Measurements from ENCODE around the gene FBXW7.

The FBXW7 gene

DNA sequence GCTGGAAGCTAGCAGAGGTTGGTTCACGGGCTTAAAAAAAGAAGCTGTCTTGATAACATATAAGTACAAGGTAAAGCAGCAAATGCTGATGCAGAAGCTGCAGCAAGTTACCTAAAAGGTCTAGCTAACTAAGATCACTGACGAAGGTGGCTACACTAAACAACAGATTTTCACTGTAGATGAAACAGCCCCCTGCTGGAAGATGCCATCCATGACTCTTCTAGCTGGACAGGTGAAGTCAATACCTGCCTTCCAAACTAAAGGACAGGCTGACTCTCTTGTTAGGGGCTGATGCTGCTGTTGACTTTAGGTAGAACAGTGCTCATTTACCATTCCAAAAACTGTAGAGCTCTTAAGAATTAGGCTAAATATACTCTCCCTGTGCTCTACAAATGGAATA lies 99.5 kb downstream of the FBXW7 start:
- Histone ChIP-seq H3K4me1 (ENCODE audit: control insufficient read depth, insufficient read depth, low read length) (peaks cover 4% of the 10 kb centered on the region), H3K4me2 (ENCODE audit: low read length) (no peak overlapping the region), H3K9me3 (replicated peaks; ENCODE audit: low read length) (no peaks in the 10 kb centered on the region), H3K4me3 (ENCODE audit: low read length) (no peak overlapping the region), H3K36me3 (ENCODE audit: insufficient read depth, low read length) (no peaks in the 10 kb centered on the region), H3K27me3 (ENCODE audit: control insufficient read depth, insufficient read depth, low read length) (no peaks in the 10 kb centered on the region), H3K9ac (ENCODE audit: low read depth, low read length) (no peak overlapping the region)

DNA sequence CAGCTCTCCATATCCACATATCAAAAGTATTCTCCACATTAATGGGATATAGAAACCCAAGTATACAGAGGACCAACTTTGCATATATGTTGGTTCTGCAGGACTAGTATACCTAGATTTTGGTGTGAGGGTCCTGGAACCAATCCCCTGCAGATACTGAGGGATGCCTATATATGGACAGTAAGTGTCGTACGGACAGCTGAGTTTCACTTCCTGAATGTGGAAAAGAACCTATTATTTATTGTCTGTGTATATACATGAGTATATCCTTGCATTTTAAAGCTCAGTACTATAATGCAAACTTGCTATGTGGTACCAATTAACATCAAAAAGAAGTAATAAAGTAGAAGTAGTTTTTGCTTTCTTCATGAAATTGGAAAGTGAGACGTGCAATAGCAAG lies 101.9 kb downstream of the FBXW7 start:
- no peaks in the 10 kb centered on the region for H3K4me1 ChIP-seq (ENCODE audit: control insufficient read depth, insufficient read depth, low read length)
- H3K27me3 ChIP-seq (ENCODE audit: control insufficient read depth, insufficient read depth, low read length), result no peaks in the 10 kb centered on the region
- no peaks in the 10 kb centered on the region for H3K9me3 ChIP-seq (replicated peaks; ENCODE audit: low read length)
- no peaks in the 10 kb centered on the region for H3K36me3 ChIP-seq (ENCODE audit: insufficient read depth, low read length)
- no peak overlapping the region for H3K4me2 ChIP-seq (ENCODE audit: low read length)
- no peak overlapping the region for H3K4me3 ChIP-seq (ENCODE audit: low read length)
- H3K9ac ChIP-seq (ENCODE audit: low read depth, low read length), result no peak overlapping the region

DNA sequence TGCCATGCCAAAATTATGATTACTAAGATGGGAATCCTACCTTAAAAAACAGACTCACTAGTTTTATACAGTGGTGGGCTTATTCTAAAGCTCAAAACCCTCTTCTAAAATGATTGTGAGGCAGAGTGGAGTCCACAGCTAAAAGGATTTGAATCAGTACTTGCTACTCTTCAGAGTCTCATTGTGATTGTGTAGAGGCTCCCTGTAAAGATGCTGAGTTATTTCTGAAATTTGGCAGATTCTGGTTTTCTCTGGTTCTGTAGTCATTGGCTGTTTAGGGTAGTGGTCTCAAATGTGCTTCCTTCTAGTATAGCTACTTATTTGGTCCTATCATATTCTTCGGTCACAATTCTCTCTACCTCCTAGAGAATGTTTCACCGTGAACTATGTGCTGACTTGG lies 104.1 kb downstream of the FBXW7 start:
- no peaks in the 10 kb centered on the region for H3K36me3 ChIP-seq (ENCODE audit: insufficient read depth, low read length)
- H3K27me3 ChIP-seq (ENCODE audit: control insufficient read depth, insufficient read depth, low read length), result no peaks in the 10 kb centered on the region
- no peaks in the 10 kb centered on the region for H3K9me3 ChIP-seq (replicated peaks; ENCODE audit: low read length)
- no peaks in the 10 kb centered on the region for H3K4me1 ChIP-seq (ENCODE audit: control insufficient read depth, insufficient read depth, low read length)
- H3K4me2 ChIP-seq (ENCODE audit: low read length), result no peak overlapping the region
- no peak overlapping the region for H3K4me3 ChIP-seq (ENCODE audit: low read length)
- H3K9ac ChIP-seq (ENCODE audit: low read depth, low read length), result no peak overlapping the region

DNA sequence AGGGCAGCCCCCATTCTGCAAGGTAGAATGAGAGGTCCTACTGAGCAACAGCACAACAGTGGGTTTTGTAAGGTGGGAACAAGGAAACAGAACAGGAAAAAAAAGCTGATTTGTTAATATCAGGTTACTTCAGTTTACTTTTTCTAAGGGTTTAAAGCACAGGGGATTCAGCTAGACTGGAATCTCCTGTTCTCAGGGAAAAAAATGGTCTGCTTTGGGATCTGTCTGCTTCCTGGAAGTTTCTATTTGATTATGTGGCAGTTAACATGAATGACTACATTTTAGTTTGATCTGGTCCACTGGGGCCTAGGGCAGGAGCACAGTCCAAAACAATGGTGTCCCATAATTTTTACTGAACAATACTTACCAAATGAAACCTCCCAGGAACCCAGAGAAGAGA lies 104.6 kb downstream of the FBXW7 start:
- H3K9ac ChIP-seq (ENCODE audit: low read depth, low read length), result no peak overlapping the region
- H3K27me3 ChIP-seq (ENCODE audit: control insufficient read depth, insufficient read depth, low read length), result no peaks in the 10 kb centered on the region
- H3K4me2 ChIP-seq (ENCODE audit: low read length), result no peak overlapping the region
- H3K36me3 ChIP-seq (ENCODE audit: insufficient read depth, low read length), result no peaks in the 10 kb centered on the region
- H3K9me3 ChIP-seq (replicated peaks; ENCODE audit: low read length), result no peaks in the 10 kb centered on the region
- no peaks in the 10 kb centered on the region for H3K4me1 ChIP-seq (ENCODE audit: control insufficient read depth, insufficient read depth, low read length)
- H3K4me3 ChIP-seq (ENCODE audit: low read length), result no peak overlapping the region

DNA sequence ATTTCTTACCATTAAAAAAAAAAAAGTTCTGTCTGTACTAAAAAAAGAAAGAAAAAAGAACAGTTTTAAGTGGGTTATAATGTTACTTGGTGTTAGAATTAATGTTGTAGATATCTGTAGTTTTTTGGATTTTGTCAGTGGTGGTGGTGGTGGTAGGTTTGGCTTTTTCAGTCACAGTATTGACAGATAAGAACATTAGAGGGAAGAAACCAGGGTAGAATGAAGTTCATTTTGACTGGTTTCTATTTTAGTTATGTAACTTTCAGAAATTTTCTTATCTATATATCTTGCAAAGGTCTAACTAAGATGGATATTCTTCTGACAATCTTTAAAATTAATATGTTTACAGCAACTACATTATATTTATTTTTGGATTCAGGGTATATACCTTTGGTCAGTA lies 105.4 kb downstream of the FBXW7 start:
- Histone ChIP-seq H3K9ac (ENCODE audit: low read depth, low read length) (no peak overlapping the region), H3K4me1 (ENCODE audit: control insufficient read depth, insufficient read depth, low read length) (no peaks in the 10 kb centered on the region)

DNA sequence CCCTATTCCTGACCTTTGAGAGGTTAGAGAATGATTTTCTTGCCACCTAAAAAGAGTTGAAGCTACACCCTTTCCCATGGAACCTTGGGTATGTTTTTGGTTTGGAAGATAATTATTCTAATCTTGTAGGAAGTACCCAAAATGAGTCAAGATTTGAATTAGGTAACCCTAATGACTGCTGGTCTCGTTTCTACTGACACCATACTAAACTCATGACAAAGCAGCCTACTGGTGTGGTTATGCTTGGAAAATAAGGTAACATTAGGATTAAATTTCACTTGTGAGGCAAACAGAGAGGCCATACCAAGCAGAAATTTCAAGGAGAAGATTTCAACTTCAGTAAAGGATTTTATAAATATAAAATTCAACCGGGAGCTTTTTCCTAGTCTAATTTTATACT lies 107.9 kb downstream of the FBXW7 start:
- Histone ChIP-seq H3K4me1 (ENCODE audit: control insufficient read depth, insufficient read depth, low read length) (peaks cover 5% of the 10 kb centered on the region), H3K4me2 (ENCODE audit: low read length) (no peak overlapping the region), H3K9ac (ENCODE audit: low read depth, low read length) (no peak overlapping the region), H3K36me3 (ENCODE audit: insufficient read depth, low read length) (no peaks in the 10 kb centered on the region), H3K9me3 (replicated peaks; ENCODE audit: low read length) (no peaks in the 10 kb centered on the region), H3K4me3 (ENCODE audit: low read length) (no peak overlapping the region), H3K27me3 (ENCODE audit: control insufficient read depth, insufficient read depth, low read length) (no peaks in the 10 kb centered on the region)

More for the DNA sequence above, 105.4 kb downstream of the FBXW7 start:
- no peak overlapping the region for H3K4me2 ChIP-seq (ENCODE audit: low read length)
- H3K36me3 ChIP-seq (ENCODE audit: insufficient read depth, low read length), result no peaks in the 10 kb centered on the region
- H3K4me3 ChIP-seq (ENCODE audit: low read length), result no peak overlapping the region
- H3K27me3 ChIP-seq (ENCODE audit: control insufficient read depth, insufficient read depth, low read length), result no peaks in the 10 kb centered on the region
- no peaks in the 10 kb centered on the region for H3K9me3 ChIP-seq (replicated peaks; ENCODE audit: low read length)

DNA sequence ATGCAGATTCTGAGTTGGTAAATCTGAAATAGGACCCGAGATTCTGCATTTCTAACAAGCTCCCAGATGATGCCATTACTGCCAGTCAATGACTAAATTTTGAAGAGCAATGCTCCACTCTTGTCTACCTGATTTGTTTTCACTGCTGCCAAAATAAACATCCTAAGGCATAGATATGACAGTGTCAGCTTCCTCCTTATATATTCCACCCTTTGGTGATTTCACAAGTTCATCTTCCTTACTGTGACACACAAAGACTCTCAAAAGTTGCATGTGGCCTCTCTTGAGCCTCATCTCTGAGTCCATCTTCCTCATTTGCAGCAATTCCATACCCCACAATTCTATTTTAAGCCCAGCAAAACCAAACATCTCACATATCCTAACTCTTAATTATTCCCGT lies 110.9 kb downstream of the FBXW7 start:
- no peak overlapping the region for H3K4me2 ChIP-seq (ENCODE audit: low read length)
- no peaks in the 10 kb centered on the region for H3K27me3 ChIP-seq (ENCODE audit: control insufficient read depth, insufficient read depth, low read length)
- H3K9ac ChIP-seq (ENCODE audit: low read depth, low read length), result no peak overlapping the region
- H3K36me3 ChIP-seq (ENCODE audit: insufficient read depth, low read length), result no peaks in the 10 kb centered on the region
- H3K4me1 ChIP-seq (ENCODE audit: control insufficient read depth, insufficient read depth, low read length), result peaks cover 8% of the 10 kb centered on the region
- H3K4me3 ChIP-seq (ENCODE audit: low read length), result no peak overlapping the region
- H3K9me3 ChIP-seq (replicated peaks; ENCODE audit: low read length), result no peaks in the 10 kb centered on the region

DNA sequence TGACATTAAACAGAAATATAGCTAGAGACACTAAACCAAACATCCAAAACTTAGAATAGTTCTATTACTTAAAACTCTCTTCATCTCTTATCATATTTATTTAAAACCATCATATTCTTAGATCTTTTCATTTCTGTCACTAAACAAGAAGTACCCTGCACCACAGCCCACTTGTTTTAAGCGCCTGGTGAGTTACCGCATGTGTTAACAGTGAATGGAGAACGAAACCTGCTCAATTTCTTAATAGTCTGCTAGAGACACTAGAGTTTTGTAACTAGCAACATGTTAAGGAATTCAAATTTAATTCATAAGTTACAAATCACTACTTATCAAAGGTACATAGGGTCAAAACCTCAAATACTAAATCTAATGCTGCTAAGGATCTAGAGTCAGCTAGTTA lies 111.5 kb downstream of the FBXW7 start:
- Histone ChIP-seq H3K4me2 (ENCODE audit: low read length) (no peak overlapping the region), H3K9me3 (replicated peaks; ENCODE audit: low read length) (no peaks in the 10 kb centered on the region), H3K27me3 (ENCODE audit: control insufficient read depth, insufficient read depth, low read length) (no peaks in the 10 kb centered on the region), H3K36me3 (ENCODE audit: insufficient read depth, low read length) (no peaks in the 10 kb centered on the region), H3K4me1 (ENCODE audit: control insufficient read depth, insufficient read depth, low read length) (peaks cover 8% of the 10 kb centered on the region), H3K4me3 (ENCODE audit: low read length) (no peak overlapping the region), H3K9ac (ENCODE audit: low read depth, low read length) (no peak overlapping the region)

DNA sequence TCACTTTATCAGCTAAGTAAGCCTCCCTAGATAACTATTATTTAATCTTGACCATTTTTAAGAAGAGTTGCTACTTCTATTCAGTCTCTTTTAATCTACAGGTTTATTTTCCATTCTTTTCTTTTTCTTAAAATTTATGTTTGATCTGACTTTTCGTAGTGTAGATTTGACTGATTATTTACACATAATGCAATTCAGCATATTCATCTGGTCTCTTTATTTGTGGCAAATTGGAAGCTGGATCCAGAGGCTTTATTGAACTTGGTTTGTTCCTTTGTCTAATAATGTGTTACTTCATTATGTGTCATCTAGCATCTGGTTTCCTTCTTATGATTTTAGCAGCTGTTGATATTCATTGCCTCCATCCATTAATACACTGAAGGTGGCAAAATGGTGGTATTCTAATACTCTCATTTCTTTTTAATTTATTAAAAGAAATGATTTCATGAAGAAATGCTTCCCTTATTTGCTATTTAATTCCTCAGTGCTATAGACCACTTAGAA lies 113.0 kb downstream of the FBXW7 start:
- Histone ChIP-seq H3K4me1 (ENCODE audit: control insufficient read depth, insufficient read depth, low read length) (peaks cover 8% of the 10 kb centered on the region), H3K9me3 (replicated peaks; ENCODE audit: low read length) (no peaks in the 10 kb centered on the region), H3K9ac (ENCODE audit: low read depth, low read length) (no peak overlapping the region), H3K4me3 (ENCODE audit: low read length) (no peak overlapping the region), H3K36me3 (ENCODE audit: insufficient read depth, low read length) (no peaks in the 10 kb centered on the region), H3K27me3 (ENCODE audit: control insufficient read depth, insufficient read depth, low read length) (no peaks in the 10 kb centered on the region), H3K4me2 (ENCODE audit: low read length) (no peak overlapping the region)

DNA sequence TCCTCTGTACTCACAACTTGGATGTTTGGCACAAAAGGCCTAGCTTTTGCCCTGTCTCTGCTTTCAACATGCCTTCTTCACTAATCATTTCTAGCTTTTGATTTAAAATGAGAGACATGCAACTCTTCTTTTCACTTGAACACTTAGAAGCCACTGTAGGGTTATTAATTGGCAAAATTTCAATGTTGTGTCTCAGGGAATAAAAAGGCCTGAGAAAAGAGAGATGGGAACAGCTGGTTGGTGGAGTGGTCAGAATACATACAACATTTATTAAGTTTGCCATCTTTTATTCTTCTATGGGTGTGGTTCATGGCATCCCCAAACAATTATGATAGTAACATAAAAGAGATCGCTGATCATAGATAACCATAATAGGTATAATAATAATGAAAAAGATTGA lies 114.3 kb downstream of the FBXW7 start:
- Histone ChIP-seq H3K4me1 (ENCODE audit: control insufficient read depth, insufficient read depth, low read length) (peaks cover 9% of the 10 kb centered on the region), H3K9ac (ENCODE audit: low read depth, low read length) (no peak overlapping the region), H3K9me3 (replicated peaks; ENCODE audit: low read length) (no peaks in the 10 kb centered on the region), H3K36me3 (ENCODE audit: insufficient read depth, low read length) (no peaks in the 10 kb centered on the region), H3K4me3 (ENCODE audit: low read length) (no peak overlapping the region), H3K4me2 (ENCODE audit: low read length) (no peak overlapping the region), H3K27me3 (ENCODE audit: control insufficient read depth, insufficient read depth, low read length) (no peaks in the 10 kb centered on the region)

DNA sequence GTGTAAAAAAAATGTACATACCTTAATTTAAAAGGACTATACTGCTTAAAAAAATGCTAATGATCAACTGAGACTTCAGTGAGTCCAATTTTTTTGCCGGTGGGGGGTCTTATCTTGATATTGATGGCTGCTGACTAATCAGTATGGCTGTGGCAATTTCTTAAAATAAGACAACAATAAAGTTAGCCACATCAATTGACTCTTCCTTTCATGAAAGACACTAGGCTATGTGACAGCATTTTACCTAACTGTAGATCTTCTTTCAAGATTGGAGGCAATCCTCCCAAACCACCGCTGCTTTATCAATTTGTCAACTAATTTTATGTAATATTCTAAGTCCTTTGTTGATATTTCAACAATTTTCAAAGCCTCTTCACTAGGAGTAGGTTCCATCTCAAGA lies 116.1 kb downstream of the FBXW7 start:
- H3K36me3 ChIP-seq (ENCODE audit: insufficient read depth, low read length), result no peaks in the 10 kb centered on the region
- H3K9me3 ChIP-seq (replicated peaks; ENCODE audit: low read length), result no peaks in the 10 kb centered on the region
- H3K4me1 ChIP-seq (ENCODE audit: control insufficient read depth, insufficient read depth, low read length), result peaks cover 21% of the 10 kb centered on the region
- H3K9ac ChIP-seq (ENCODE audit: low read depth, low read length), result no peak overlapping the region
- H3K4me2 ChIP-seq (ENCODE audit: low read length), result no peak overlapping the region
- no peak overlapping the region for H3K4me3 ChIP-seq (ENCODE audit: low read length)
- no peaks in the 10 kb centered on the region for H3K27me3 ChIP-seq (ENCODE audit: control insufficient read depth, insufficient read depth, low read length)

DNA sequence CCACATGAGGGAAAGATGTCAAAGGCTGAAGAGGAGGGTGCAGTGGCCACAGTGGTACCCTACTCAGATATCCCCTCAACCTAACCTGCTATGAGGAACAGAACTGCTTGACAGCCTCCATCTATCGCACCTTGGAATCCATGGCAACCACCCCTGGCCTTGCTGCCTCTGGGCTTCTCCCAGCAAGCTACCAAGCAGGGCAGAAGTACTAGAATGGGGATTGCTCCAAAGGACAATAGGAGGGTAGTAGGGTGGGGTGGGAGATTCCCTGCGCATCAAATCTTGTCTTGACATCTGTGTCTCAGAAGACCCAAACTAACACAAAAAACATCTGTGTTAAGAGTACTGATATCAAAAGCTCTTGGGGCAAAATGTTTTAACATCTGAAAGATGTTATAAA lies 118.2 kb downstream of the FBXW7 start:
- H3K27me3 ChIP-seq (ENCODE audit: control insufficient read depth, insufficient read depth, low read length), result no peaks in the 10 kb centered on the region

More for the DNA sequence above, 118.2 kb downstream of the FBXW7 start:
- Histone ChIP-seq H3K4me3 (ENCODE audit: low read length) (no peak overlapping the region), H3K4me2 (ENCODE audit: low read length) (no peak overlapping the region), H3K4me1 (ENCODE audit: control insufficient read depth, insufficient read depth, low read length) (peaks cover 14% of the 10 kb centered on the region), H3K36me3 (ENCODE audit: insufficient read depth, low read length) (no peaks in the 10 kb centered on the region), H3K9ac (ENCODE audit: low read depth, low read length) (no peak overlapping the region), H3K9me3 (replicated peaks; ENCODE audit: low read length) (no peaks in the 10 kb centered on the region)

All from skeletal muscle satellite cell (primary cell).